ENCODE data around the gene PDE3A. TPM values are rescaled to one million over a fixed set of nuclear protein-coding genes. Genes with fewer than 3 reads are reported as not detected.

The PDE3A gene
- polyA plus RNA-seq, 1 of the 3 experiments (the other 2 are of a cell fraction), result 0.67 TPM

- POLR2A ChIA-PET, result no interaction called here
- Histone ChIP-seq H3K79me2 (ENCODE audit: insufficient read depth) (peaks cover 18% of the 10 kb centered on the region), H2AFZ (ENCODE audit: low read depth) (no peak overlapping the region), H3K27ac (ENCODE audit: low read depth in 2 of 2, low read length in 1 of 2) (no peak overlapping the region), H3K4me2 (no peak overlapping the region), H3K4me1 (ENCODE audit: control insufficient read depth in 1 of 2, insufficient read depth in 2 of 2, low read depth in 1 of 2, low read length in 1 of 2) (no peaks in the 10 kb centered on the region; a peak in 2 of 4 replicates), H4K20me1 (ENCODE audit: insufficient read depth) (no peaks in the 10 kb centered on the region), H3K9me2 (no peaks in the 10 kb centered on the region), H3K36me3 (replicated peaks in 1 of 2; ENCODE audit: control insufficient read depth in 1 of 2, insufficient read depth in 2 of 2, low read length in 1 of 2) (peaks cover 0 to 4% of the 10 kb centered on the region in 2 experiments), H3F3A (replicated peaks; ENCODE audit: insufficient read depth) (no peaks in the 10 kb centered on the region), H3K9ac (no peak overlapping the region), H3K9me3 (no peaks in the 10 kb centered on the region), H3K27me3 (ENCODE audit: insufficient read depth) (no peaks in the 10 kb centered on the region), H3K4me3 (ENCODE audit: low read depth in 2 of 2, low read length in 1 of 2) (no peak overlapping the region)
- CTCF ChIA-PET, result no interaction called here
- TF ChIP-seq YY1 (IDR thresholded peaks at IDR 0.05; ENCODE audit: low read depth) (no peak), FOXJ3 (CRISPR knock-in tag; IDR thresholded peaks at IDR 0.05) (no peak), PBX3 (IDR thresholded peaks at IDR 0.05) (no peak), NRF1 (IDR thresholded peaks at IDR 0.05; ENCODE audit: low read depth, low read length) (no peak), RCOR1 (IDR thresholded peaks at IDR 0.05; ENCODE audit: low read length) (no peak), IRF3 (IDR thresholded peaks at IDR 0.05; ENCODE audit: low read depth, low read length) (no peak), CTCF (IDR thresholded peaks at IDR 0.05) (no peak), TEAD4 (IDR thresholded peaks at IDR 0.05; ENCODE audit: borderline replicate concordance, insufficient read depth) (no peak)
- TF ChIP-seq, protein P1, sequence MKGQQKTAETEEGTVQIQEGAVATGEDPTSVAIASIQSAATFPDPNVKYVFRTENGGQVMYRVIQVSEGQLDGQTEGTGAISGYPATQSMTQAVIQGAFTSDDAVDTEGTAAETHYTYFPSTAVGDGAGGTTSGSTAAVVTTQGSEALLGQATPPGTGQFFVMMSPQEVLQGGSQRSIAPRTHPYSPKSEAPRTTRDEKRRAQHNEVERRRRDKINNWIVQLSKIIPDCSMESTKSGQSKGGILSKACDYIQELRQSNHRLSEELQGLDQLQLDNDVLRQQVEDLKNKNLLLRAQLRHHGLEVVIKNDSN (IDR thresholded peaks at IDR 0.05; ENCODE audit: borderline replicate concordance, low read depth), result no peak
- 30% methylated on average over 1 of the region's 1 CpG for WGBS (ENCODE audit: low lambda C conversion rate)
- DNase-seq, result no peak
Measured at GRCh38 chr12:20596061-20596460, 227.7 kb downstream of the PDE3A start.

DNA sequence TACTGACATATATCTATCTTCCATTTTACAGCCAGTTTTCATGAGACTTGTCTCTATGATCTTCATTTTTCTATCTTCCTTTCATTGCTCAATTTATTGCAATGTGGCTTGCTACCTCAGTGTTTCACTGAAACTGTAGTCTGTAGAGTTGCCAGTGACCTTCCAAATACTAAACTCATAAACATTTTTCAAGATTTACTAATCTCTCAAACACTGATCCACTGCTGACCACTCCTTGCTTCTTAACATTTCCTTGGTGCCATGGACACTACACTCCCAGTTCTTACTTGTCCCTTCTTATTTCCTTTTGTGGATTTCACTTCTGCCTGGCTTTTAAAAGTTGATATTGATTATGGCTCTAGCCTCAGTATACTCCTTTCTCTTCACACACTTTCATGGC lies 231.4 kb downstream of the PDE3A start:
- Histone ChIP-seq H4K20me1 (ENCODE audit: insufficient read depth) (no peaks in the 10 kb centered on the region), H3K36me3 (replicated peaks in 1 of 2; ENCODE audit: control insufficient read depth in 1 of 2, insufficient read depth in 2 of 2, low read length in 1 of 2) (no peaks in the 10 kb centered on the region), H3K4me2 (no peak overlapping the region), H3K4me3 (ENCODE audit: low read depth in 2 of 2, low read length in 1 of 2) (no peak overlapping the region), H3K4me1 (ENCODE audit: control insufficient read depth in 1 of 2, insufficient read depth in 2 of 2, low read depth in 1 of 2, low read length in 1 of 2) (peaks cover 7 to 10% of the 10 kb centered on the region in 2 experiments; a peak in 3 of 4 replicates), H3K27me3 (ENCODE audit: insufficient read depth) (no peaks in the 10 kb centered on the region), H3K79me2 (ENCODE audit: insufficient read depth) (peaks cover 13% of the 10 kb centered on the region), H2AFZ (ENCODE audit: low read depth) (no peak overlapping the region), H3K9me3 (no peaks in the 10 kb centered on the region), H3K9me2 (no peaks in the 10 kb centered on the region), H3F3A (replicated peaks; ENCODE audit: insufficient read depth) (peaks cover 27% of the 10 kb centered on the region), H3K27ac (ENCODE audit: low read depth in 2 of 2, low read length in 1 of 2) (peak overlapping the region in 1 of 2 experiments; percentile 97; a peak in 2 of 4 replicates), H3K9ac (no peak overlapping the region)
- POLR2A ChIA-PET, result no interaction called here
- CTCF ChIA-PET, result interaction anchor here (0.5 to 3.0 kb wide), 5 partner anchors 11 to 233 kb away, joined by 3 to 21 read pairs (median 14); no protein-coding TSS in a partner anchor
- no peak for DNase-seq
- TF ChIP-seq RFX5 (IDR thresholded peaks at IDR 0.05; ENCODE audit: low read length), result no peak
- TF ChIP-seq SMC3 (IDR thresholded peaks at IDR 0.05; ENCODE audit: low read depth, low read length), result no peak
- TF ChIP-seq EZH2phosphoT487 (IDR thresholded peaks at IDR 0.05; ENCODE audit: borderline replicate concordance, low read depth), result no peak
- TF ChIP-seq, protein P2, sequence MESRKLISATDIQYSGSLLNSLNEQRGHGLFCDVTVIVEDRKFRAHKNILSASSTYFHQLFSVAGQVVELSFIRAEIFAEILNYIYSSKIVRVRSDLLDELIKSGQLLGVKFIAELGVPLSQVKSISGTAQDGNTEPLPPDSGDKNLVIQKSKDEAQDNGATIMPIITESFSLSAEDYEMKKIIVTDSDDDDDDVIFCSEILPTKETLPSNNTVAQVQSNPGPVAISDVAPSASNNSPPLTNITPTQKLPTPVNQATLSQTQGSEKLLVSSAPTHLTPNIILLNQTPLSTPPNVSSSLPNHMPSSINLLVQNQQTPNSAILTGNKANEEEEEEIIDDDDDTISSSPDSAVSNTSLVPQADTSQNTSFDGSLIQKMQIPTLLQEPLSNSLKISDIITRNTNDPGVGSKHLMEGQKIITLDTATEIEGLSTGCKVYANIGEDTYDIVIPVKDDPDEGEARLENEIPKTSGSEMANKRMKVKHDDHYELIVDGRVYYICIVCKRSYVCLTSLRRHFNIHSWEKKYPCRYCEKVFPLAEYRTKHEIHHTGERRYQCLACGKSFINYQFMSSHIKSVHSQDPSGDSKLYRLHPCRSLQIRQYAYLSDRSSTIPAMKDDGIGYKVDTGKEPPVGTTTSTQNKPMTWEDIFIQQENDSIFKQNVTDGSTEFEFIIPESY (IDR thresholded peaks at IDR 0.05; ENCODE audit: borderline replicate concordance, low read depth), result no peak
- TF ChIP-seq, protein P1 (IDR thresholded peaks at IDR 0.05; ENCODE audit: borderline replicate concordance, low read depth), result no peak
- TF ChIP-seq FOXJ3 (CRISPR knock-in tag; IDR thresholded peaks at IDR 0.05), result no peak
- no peak for TF ChIP-seq POLR2AphosphoS5 (IDR thresholded peaks at IDR 0.05; ENCODE audit: low read depth, low read length)
- no peak for TF ChIP-seq SIN3A (IDR thresholded peaks at IDR 0.05; ENCODE audit: borderline replicate concordance, low read depth, low read length)
- no peak for TF ChIP-seq RXRA (IDR thresholded peaks at IDR 0.05; ENCODE audit: borderline replicate concordance, low read depth)
- TF ChIP-seq YY1 (IDR thresholded peaks at IDR 0.05; ENCODE audit: low read depth), result no peak
- TF ChIP-seq CTCF (IDR thresholded peaks at IDR 0.05), result no peak
- TF ChIP-seq RCOR1 (IDR thresholded peaks at IDR 0.05; ENCODE audit: low read length), result no peak

Measured in SK-N-SH (cell line).